HepG2 (cell line): ENCODE results near the gene IGIP. TPM values are rescaled to one million over a fixed set of nuclear protein-coding genes. Genes with fewer than 3 reads are reported as not detected.
A peak's percentile ranks its signal among the peaks of the same experiment; 100 is the strongest.

Experiments used
- AGO1 ChIP-seq: fragments of 200-400 bp; formaldehyde crosslinking; IDR thresholded peaks from 2 replicates; pipeline ENCODE4 v1.6.1; 2017; ENCODE audit warnings: mild to moderate bottlenecking, low read depth, low read length, moderate library complexity; ENCODE audit not compliant: poor library complexity, severe bottlenecking
- FOXA3 ChIP-seq: IDR thresholded peaks from 2 replicates; pipeline ENCODE4 v1.6.1; 2016; ENCODE audit warnings: missing genetic modification reagents, missing compliant biosample characterization
- FOXK2 ChIP-seq: fragments of 450-650 bp; IDR thresholded peaks from 2 replicates; pipeline ENCODE4 v1.6.1; 2016
- HDAC1 ChIP-seq: sonication (generic); formaldehyde crosslinking; IDR thresholded peaks from 2 replicates; pipeline ENCODE4 v1.5.1; 2020; ENCODE audit warnings: mild to moderate bottlenecking, missing genetic modification reagents
- HOXA3 ChIP-seq: sonication (generic); formaldehyde crosslinking; IDR thresholded peaks from 2 replicates; pipeline ENCODE4 v1.5.0; 2020; ENCODE audit warnings: missing genetic modification reagents
- JDP2 ChIP-seq: sonication (generic); formaldehyde crosslinking; IDR thresholded peaks from 2 replicates; pipeline ENCODE4 v1.8.1; 2022; ENCODE audit warnings: missing genetic modification reagents, borderline replicate concordance
- KAT7 ChIP-seq: IDR thresholded peaks from 2 replicates; pipeline ENCODE4 v1.6.1; 2018; ENCODE audit warnings: borderline replicate concordance, missing compliant biosample characterization
- KLF15 ChIP-seq: sonication (generic); formaldehyde crosslinking; IDR thresholded peaks from 2 replicates; pipeline ENCODE4 v1.8.1; 2023; ENCODE audit warnings: borderline replicate concordance, mild to moderate bottlenecking, inconsistent platforms, missing genetic modification reagents, mixed read lengths
- LRRFIP1 ChIP-seq: sonication (generic); formaldehyde crosslinking; conservative IDR thresholded peaks from 2 replicates; pipeline ENCODE4 v1.4.0; 2020; ENCODE audit warnings: missing genetic modification reagents
- PHF8 ChIP-seq: sonication (generic); formaldehyde crosslinking; IDR thresholded peaks from 2 replicates; pipeline ENCODE4 v1.5.0; 2020; ENCODE audit warnings: missing genetic modification reagents
- RFX3 ChIP-seq: IDR thresholded peaks from 2 replicates; pipeline ENCODE4 v1.6.1; 2016; ENCODE audit warnings: missing biosample characterization, missing genetic modification reagents
- YEATS4 ChIP-seq: sonication (generic); formaldehyde crosslinking; IDR thresholded peaks from 2 replicates; pipeline ENCODE4 v1.4.0; 2020; ENCODE audit warnings: missing genetic modification reagents, borderline replicate concordance
- ZNF619 ChIP-seq: sonication (generic); formaldehyde crosslinking; IDR thresholded peaks from 2 replicates; pipeline ENCODE4 v1.4.0; 2020; ENCODE audit warnings: mild to moderate bottlenecking, missing genetic modification reagents
- ZNF646 ChIP-seq: sonication (generic); formaldehyde crosslinking; IDR thresholded peaks from 2 replicates; pipeline ENCODE4 v1.9.0; 2021; ENCODE audit warnings: mild to moderate bottlenecking, missing genetic modification reagents
- ZNF75D ChIP-seq: sonication (generic); formaldehyde crosslinking; IDR thresholded peaks from 2 replicates; pipeline ENCODE4 v1.8.1; 2023; ENCODE audit warnings: missing genetic modification reagents, mild to moderate bottlenecking, borderline replicate concordance
- ZNF850 ChIP-seq: sonication (generic); formaldehyde crosslinking; conservative IDR thresholded peaks from 2 replicates; pipeline ENCODE4 v1.9.0; 2021; ENCODE audit warnings: mild to moderate bottlenecking, missing genetic modification reagents
- polyA plus RNA-seq, 8 experiments: library from polyadenylated mRNA; depleted of rRNA in 3 of 8; stranded (reverse) in 7 of 8; unstranded in 1 of 8; fragments of >200 nt; fragmentation: Illumina TruSeq in 4 of 8; extraction: Trizol in 4 of 8; gene quantifications; 2 replicates each; pipeline versions ENCODE4 v1.2.1 to v1.2.3, GENCODE V29; 2011 to 2016; ENCODE audit warnings: low read depth in 4 of 8, missing spikeins in 1 of 8, mixed read lengths in 1 of 8; ENCODE audit not compliant: insufficient read depth in 1 of 8
- total RNA-seq, 5 experiments: library from RNA; depleted of rRNA; stranded (reverse); fragments of >200 nt; fragmentation: Illumina TruSeq; extraction: Trizol; gene quantifications; 2 replicates each; pipeline ENCODE4 v1.2.3, GENCODE V29; 2016; ENCODE audit warnings: low read depth in 1 of 5
- TF ChIP-seq, protein P1 (sequence below): sonication (generic); formaldehyde crosslinking; IDR thresholded peaks from 2 replicates; pipeline ENCODE4 v1.4.0; 2020; ENCODE audit warnings: mild to moderate bottlenecking, missing genetic modification reagents

The IGIP gene
- total and polyA plus RNA-seq, 2 of the 13 experiments (the other 11 are each of a cell fraction or from before 2014, with no cell fraction given), result 1.7 to 2.1 TPM

- TF ChIP-seq LRRFIP1 (CRISPR knock-in tag) (no peak), AGO1 (no peak), YEATS4 (CRISPR knock-in tag) (peak; percentile 80; the same call in 1 of the 2 replicates), FOXK2 (no peak), FOXA3 (CRISPR knock-in tag) (peak; percentile 56; the same call in 1 of the 2 replicates), HOXA3 (CRISPR knock-in tag) (peak; percentile 86), RFX3 (CRISPR knock-in tag) (no peak), KAT7 (CRISPR knock-in tag) (peak; percentile 54; the same call in 1 of the 2 replicates), ZNF850 (no peak), JDP2 (CRISPR knock-in tag) (no peak), PHF8 (CRISPR knock-in tag) (no peak; the same call in 1 of the 2 replicates), ZNF646 (no peak), ZNF619 (CRISPR knock-in tag) (no peak), KLF15 (CRISPR knock-in tag) (no peak), ZNF75D (CRISPR knock-in tag) (no peak), HDAC1 (peak; percentile 46)
- TF ChIP-seq, protein P1, sequence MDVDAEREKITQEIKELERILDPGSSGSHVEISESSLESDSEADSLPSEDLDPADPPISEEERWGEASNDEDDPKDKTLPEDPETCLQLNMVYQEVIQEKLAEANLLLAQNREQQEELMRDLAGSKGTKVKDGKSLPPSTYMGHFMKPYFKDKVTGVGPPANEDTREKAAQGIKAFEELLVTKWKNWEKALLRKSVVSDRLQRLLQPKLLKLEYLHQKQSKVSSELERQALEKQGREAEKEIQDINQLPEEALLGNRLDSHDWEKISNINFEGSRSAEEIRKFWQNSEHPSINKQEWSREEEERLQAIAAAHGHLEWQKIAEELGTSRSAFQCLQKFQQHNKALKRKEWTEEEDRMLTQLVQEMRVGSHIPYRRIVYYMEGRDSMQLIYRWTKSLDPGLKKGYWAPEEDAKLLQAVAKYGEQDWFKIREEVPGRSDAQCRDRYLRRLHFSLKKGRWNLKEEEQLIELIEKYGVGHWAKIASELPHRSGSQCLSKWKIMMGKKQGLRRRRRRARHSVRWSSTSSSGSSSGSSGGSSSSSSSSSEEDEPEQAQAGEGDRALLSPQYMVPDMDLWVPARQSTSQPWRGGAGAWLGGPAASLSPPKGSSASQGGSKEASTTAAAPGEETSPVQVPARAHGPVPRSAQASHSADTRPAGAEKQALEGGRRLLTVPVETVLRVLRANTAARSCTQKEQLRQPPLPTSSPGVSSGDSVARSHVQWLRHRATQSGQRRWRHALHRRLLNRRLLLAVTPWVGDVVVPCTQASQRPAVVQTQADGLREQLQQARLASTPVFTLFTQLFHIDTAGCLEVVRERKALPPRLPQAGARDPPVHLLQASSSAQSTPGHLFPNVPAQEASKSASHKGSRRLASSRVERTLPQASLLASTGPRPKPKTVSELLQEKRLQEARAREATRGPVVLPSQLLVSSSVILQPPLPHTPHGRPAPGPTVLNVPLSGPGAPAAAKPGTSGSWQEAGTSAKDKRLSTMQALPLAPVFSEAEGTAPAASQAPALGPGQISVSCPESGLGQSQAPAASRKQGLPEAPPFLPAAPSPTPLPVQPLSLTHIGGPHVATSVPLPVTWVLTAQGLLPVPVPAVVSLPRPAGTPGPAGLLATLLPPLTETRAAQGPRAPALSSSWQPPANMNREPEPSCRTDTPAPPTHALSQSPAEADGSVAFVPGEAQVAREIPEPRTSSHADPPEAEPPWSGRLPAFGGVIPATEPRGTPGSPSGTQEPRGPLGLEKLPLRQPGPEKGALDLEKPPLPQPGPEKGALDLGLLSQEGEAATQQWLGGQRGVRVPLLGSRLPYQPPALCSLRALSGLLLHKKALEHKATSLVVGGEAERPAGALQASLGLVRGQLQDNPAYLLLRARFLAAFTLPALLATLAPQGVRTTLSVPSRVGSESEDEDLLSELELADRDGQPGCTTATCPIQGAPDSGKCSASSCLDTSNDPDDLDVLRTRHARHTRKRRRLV (CRISPR knock-in tag), result no peak
These were observed 12.0 kb upstream of the IGIP start, which contains the start of gene PURA (continued) for GRCh38 chr5:140113699-140114263.
